GM10266 (cell line): ENCODE results near the gene UBC.
"Not testable (repeated sequence)": the region's sequence is repeated elsewhere in the genome, so short reads cannot be mapped to it uniquely, and the experiment has no call there.

Source experiments
- DNase-seq: peaks from one replicate; pipeline ENCODE4 v3.0.0; 2012; ENCODE audit errors: extremely low spot score
- TF ChIP-seq, protein P1 (sequence below): IDR thresholded peaks from 2 replicates; pipeline ENCODE4 v1.5.1; 2012; ENCODE audit warnings: mild to moderate bottlenecking, low read depth; ENCODE audit not compliant: control insufficient read depth, insufficient read depth; ENCODE audit errors: missing control alignments

Gene UBC

DNA sequence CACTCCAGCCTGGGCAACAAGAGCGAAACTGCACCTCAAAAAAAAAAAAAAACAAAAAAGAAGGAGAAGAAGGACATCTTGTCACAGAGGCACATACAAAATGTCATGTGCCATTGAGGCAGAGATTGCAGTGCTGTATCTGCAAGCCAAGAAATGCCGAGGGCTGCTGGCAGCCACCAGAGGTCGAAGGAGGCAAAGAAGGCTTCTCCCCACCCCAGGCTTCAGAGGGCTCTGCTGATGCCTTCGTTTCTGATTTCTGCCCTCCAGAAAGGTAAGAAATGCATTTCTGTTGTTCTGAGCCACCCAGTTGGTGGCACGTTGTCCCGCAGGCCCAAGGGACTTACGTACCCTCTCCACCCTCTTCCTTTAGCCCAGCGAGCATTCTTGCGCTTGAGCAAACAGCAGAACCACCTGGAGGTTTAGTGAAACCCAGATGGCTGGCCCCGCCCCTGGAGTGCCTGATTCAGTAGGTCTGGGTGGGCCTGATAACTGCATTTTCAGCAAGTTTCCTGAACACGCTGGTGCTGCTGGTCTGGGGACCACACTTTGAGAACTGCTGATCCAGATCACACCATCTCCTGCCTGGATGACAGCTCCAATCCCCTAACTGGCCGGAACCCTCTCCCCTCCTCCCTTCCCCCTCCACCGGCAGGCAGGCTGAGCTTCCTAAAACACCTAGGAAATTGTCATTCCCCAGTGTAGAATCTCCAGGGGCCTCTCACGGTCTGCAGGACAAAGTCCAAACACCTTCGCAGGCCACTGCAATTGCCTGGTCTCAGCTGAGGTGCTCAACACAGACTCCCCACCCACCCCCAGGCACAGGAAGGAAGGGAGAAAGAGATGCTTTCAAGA lies 29.6 kb downstream of the UBC start:
- TF ChIP-seq, protein P1, sequence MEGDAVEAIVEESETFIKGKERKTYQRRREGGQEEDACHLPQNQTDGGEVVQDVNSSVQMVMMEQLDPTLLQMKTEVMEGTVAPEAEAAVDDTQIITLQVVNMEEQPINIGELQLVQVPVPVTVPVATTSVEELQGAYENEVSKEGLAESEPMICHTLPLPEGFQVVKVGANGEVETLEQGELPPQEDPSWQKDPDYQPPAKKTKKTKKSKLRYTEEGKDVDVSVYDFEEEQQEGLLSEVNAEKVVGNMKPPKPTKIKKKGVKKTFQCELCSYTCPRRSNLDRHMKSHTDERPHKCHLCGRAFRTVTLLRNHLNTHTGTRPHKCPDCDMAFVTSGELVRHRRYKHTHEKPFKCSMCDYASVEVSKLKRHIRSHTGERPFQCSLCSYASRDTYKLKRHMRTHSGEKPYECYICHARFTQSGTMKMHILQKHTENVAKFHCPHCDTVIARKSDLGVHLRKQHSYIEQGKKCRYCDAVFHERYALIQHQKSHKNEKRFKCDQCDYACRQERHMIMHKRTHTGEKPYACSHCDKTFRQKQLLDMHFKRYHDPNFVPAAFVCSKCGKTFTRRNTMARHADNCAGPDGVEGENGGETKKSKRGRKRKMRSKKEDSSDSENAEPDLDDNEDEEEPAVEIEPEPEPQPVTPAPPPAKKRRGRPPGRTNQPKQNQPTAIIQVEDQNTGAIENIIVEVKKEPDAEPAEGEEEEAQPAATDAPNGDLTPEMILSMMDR: no peak
- DNase-seq: no peak

DNA sequence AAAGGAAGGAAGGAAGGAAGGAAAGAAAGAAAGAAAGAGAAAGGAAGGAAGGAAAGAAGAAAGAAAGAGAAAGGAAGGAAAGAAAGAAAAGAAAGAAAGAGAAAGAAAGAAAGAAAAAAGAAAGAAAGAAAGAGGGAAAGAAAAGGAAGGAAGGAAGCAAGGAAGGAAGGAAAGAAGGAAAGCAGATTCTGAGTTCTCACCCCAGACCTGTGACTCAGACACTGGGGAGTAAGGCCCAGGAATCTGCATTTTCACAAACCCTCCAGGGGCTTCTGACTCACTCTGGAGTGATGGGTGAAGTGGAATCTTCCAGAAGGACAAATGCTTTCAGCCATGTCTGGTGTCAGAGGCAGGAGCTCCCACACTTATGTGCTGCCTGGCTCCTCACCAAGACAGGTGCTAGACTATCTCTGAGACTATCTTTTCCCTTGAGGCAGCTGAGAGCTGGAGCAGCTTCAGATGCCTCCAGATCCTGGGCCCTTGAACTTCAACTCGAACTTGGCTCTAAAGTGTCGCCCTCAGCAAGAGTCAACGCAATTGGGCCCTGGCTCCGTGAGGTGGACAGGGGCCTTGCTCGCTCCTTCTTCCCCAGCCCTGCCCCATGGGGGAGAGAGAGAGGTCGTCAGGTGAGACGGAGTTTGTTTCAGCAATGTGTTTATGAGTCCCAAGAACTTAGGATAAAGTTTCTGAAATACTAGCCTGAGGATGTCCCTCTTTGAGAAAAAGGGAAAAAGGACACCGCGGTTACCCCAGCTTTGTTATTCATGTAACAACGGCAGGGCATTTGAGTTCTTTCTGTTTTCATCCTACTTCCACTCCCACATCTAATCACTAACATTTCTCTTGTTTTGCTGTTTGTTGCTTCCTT lies 31.0 kb downstream of the UBC start:
- TF ChIP-seq, protein P1: no peak
- no peak for DNase-seq

DNA sequence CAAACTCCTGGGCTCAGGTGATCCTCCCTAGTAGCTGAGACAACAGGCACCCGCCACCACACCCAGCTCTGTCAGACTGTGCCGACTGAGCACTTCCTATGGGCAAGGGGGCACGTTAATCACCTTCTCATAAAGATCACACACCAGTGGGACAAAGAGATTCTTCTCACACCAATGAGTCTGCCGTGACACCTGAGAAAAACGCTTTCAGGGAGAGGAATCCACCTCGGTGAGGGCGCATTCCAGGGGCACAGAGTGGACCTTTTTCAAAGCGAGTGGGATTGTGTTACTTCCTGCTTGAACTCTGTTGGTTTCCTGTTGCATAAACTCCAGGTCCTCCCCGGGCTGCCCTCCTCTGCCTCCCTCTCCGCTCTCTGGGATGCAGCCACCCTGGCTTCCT lies 33.3 kb downstream of the UBC start:
- TF ChIP-seq, protein P1: no peak
- no peak for DNase-seq

DNA sequence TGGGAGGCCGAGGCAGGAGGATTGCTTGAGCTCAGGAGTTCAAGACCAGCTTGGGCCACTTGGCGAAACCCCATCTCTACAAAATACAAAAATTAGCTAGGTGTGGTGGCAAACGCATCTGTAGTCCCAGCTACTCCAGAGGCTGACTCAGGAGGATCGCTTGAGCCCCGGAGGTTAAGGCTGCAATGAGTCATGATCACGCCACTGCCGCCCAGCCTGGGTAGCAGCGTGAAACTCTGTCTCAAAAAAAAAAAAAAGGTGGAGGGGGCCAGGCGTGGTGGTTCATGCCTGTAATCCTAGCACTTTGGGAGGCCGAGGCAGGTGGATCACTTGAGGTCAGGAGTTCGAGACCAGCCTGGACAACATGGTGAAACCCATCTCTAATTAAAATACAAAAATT lies 34.1 kb downstream of the UBC start:
- DNase-seq: not testable (repeated sequence)

DNA sequence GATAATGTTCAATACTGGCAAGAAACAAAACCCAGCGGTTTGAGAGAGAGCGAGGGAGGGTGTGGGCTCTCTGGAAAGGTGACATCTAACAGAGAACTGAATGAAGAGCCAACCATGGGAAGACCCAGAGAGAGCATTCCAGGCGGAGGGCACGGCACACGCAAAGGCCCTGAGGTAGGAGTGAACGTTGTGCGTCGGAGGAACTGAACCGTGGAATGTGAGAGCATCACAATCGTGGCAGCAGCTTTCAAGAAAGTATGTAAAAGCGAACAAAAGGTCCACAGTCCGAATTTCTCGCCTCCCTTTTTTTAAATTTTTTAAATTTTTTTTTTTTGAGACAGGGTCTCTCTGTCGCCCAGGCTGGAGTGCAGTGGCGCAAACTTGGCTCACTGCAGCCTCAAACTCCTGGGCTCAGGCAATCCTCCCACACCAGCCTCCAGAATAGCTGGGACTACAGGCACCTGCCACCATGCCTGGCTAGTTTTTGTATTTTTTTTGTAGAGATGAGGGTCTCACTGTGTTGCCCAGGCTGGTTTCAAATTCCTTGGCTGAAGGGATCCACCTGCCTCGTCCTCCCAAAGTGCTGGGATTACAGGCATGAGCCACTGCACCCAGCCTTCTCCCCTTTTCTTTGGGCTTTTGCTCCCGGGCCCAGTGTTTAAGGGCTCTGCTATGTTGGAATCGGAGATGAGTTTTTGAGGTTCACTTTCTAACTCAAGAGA lies 35.5 kb downstream of the UBC start:
- TF ChIP-seq, protein P1: no peak
- DNase-seq: no peak

DNA sequence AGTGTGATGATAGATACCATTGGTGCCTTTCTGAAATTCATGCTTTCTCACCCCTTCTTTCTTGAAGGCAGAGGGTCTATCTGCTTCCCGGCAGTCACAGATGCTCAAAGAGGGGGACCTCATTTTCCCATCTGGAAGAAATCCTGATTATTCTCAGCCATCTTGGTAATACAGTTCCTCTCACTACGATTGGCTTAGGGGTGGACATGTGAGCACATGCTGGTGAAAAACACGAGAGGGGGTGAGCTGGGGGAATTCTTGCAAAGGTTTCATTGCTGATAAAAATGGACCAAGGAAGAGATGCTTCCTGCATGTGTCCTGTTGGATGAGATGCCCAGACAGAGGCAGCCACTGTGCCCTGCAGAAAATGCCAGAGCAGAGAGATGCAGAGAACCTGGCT lies 37.0 kb downstream of the UBC start:
- no peak for DNase-seq
- TF ChIP-seq, protein P1: no peak

DNA sequence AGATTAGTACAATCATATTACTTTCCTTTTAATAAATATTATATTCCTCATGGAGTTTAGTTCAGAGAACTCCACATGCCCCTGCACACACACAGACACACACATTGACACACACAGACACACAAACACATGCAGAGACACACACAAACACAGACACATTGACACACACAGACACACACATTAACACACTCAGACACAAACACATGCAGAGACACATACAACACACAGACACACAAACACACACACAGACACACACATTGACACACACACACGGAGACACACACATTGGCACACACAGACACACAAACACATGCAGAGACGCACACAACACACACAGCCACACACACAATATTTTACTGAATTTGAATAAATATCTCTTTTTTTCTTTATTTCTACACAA lies 38.3 kb downstream of the UBC start:
- no peak for DNase-seq
- TF ChIP-seq, protein P1: no peak
